Parathyroid adenoma (tissue), 2 donors: Measurements from ENCODE around the gene FBRSL1.

ENCODE experiments used
- H2AFZ ChIP-seq: fragments of 300-600 bp; sonication (generic); one replicate; pipeline ENCODE4 v1.7.0; 2017; ENCODE audit warnings: antibody characterized with exemption, mild to moderate bottlenecking
- H3K27ac ChIP-seq: fragments of 300-600 bp; sonication (generic); one replicate; pipeline ENCODE4 v1.7.0; 2017
- H3K27me3 ChIP-seq: fragments of 300-600 bp; sonication (generic); one replicate; pipeline ENCODE4 v1.7.0; 2017; ENCODE audit warnings: low read length; ENCODE audit not compliant: control insufficient read depth, insufficient read depth
- H3K36me3 ChIP-seq: fragments of 300-600 bp; sonication (generic); one replicate; pipeline ENCODE4 v1.7.0; 2017; ENCODE audit warnings: low read length; ENCODE audit not compliant: control insufficient read depth, insufficient read depth
- H3K4me1 ChIP-seq: fragments of 300-600 bp; sonication (generic); one replicate; pipeline ENCODE4 v1.7.0; 2017; ENCODE audit warnings: control low read depth
- H3K4me2 ChIP-seq: fragments of 300-600 bp; sonication (generic); one replicate; pipeline ENCODE4 v1.7.0; 2017; ENCODE audit warnings: low read length
- H3K4me3 ChIP-seq: fragments of 300-600 bp; sonication (generic); one replicate; pipeline ENCODE4 v1.7.0; 2017; ENCODE audit warnings: low read depth, low read length
- H3K79me2 ChIP-seq: fragments of 300-600 bp; sonication (generic); one replicate; pipeline ENCODE4 v1.7.0; 2017; ENCODE audit warnings: control low read depth
- H3K9ac ChIP-seq: fragments of 300-600 bp; sonication (generic); one replicate; pipeline ENCODE4 v1.7.0; 2017; ENCODE audit warnings: mild to moderate bottlenecking
- H3K9me3 ChIP-seq: fragments of 300-600 bp; sonication (generic); one replicate; pipeline ENCODE4 v1.7.0; 2017; ENCODE audit warnings: low read length; ENCODE audit not compliant: control insufficient read depth
- TF ChIP-seq, protein P1 (sequence below): fragments of 300-600 bp; sonication (generic); IDR thresholded peaks from one replicate; pipeline ENCODE4 v1.7.0; 2017; ENCODE audit warnings: antibody characterized with exemption, mild to moderate bottlenecking
- donor health status: primary hyperparathyroidism.

FBRSL1 gene

GRCh38 chr12:132475304-132476037, 14.5 kb upstream of the FBRSL1 start:
- Histone ChIP-seq H3K79me2 (no peaks in the 10 kb centered on the region), H3K4me3 (no peak overlapping the region), H3K4me2 (no peak overlapping the region), H3K36me3 (no peaks in the 10 kb centered on the region), H2AFZ (no peak overlapping the region), H3K4me1 (no peaks in the 10 kb centered on the region), H3K9ac (no peak overlapping the region), H3K9me3 (no peaks in the 10 kb centered on the region), H3K27me3 (no peaks in the 10 kb centered on the region), H3K27ac (no peak overlapping the region)
- TF ChIP-seq, protein P1, sequence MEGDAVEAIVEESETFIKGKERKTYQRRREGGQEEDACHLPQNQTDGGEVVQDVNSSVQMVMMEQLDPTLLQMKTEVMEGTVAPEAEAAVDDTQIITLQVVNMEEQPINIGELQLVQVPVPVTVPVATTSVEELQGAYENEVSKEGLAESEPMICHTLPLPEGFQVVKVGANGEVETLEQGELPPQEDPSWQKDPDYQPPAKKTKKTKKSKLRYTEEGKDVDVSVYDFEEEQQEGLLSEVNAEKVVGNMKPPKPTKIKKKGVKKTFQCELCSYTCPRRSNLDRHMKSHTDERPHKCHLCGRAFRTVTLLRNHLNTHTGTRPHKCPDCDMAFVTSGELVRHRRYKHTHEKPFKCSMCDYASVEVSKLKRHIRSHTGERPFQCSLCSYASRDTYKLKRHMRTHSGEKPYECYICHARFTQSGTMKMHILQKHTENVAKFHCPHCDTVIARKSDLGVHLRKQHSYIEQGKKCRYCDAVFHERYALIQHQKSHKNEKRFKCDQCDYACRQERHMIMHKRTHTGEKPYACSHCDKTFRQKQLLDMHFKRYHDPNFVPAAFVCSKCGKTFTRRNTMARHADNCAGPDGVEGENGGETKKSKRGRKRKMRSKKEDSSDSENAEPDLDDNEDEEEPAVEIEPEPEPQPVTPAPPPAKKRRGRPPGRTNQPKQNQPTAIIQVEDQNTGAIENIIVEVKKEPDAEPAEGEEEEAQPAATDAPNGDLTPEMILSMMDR, result no peak

- Histone ChIP-seq H3K79me2 (no peaks in the 10 kb centered on the region), H3K9me3 (no peaks in the 10 kb centered on the region), H3K27me3 (no peaks in the 10 kb centered on the region), H2AFZ (no peak overlapping the region), H3K27ac (no peak overlapping the region), H3K9ac (no peak overlapping the region), H3K4me3 (no peak overlapping the region), H3K4me2 (no peak overlapping the region), H3K36me3 (no peaks in the 10 kb centered on the region), H3K4me1 (no peaks in the 10 kb centered on the region)
- TF ChIP-seq, protein P1, result no peak
Observed at GRCh38 chr12:132476038-132476414, 13.9 kb upstream of the FBRSL1 start.

DNA sequence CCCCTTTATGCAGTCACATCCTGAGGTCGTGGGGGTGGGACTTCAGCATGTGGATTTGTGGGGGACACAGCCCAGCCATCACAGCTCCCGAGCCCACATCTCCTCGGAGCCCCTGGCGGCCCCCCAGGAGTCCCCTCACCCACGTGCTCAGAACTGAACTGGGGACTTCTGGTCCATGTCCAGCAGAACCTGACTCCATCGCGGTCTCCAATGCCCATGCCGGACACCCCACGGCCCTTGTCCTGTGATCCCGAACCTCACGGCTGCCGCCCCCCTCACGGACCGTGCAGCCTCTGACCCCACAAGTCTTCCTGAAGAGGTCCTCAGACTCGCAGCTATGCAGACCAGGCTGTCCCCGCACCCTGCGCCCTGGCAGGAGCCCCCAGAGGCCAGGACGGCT, 13.5 kb upstream of the FBRSL1 start:
- Histone ChIP-seq H3K79me2 (no peaks in the 10 kb centered on the region), H2AFZ (no peak overlapping the region), H3K9ac (no peak overlapping the region), H3K9me3 (no peaks in the 10 kb centered on the region), H3K4me3 (no peak overlapping the region), H3K4me1 (no peaks in the 10 kb centered on the region), H3K27ac (no peak overlapping the region), H3K36me3 (no peaks in the 10 kb centered on the region), H3K27me3 (no peaks in the 10 kb centered on the region), H3K4me2 (no peak overlapping the region)
- TF ChIP-seq, protein P1, result no peak

GRCh38 chr12:132477017-132477702, 12.8 kb upstream of the FBRSL1 start:
- H3K4me1 ChIP-seq, result no peaks in the 10 kb centered on the region
- no peak overlapping the region for H3K4me3 ChIP-seq
- H3K27ac ChIP-seq, result no peak overlapping the region
- H3K9me3 ChIP-seq, result no peaks in the 10 kb centered on the region
- TF ChIP-seq, protein P1, result no peak
- H3K4me2 ChIP-seq, result no peak overlapping the region
- H3K27me3 ChIP-seq, result no peaks in the 10 kb centered on the region
- H3K36me3 ChIP-seq, result no peaks in the 10 kb centered on the region
- no peak overlapping the region for H3K9ac ChIP-seq
- H2AFZ ChIP-seq, result no peak overlapping the region
- H3K79me2 ChIP-seq, result no peaks in the 10 kb centered on the region
